ENCODE data around the gene CCDC71.

- TF ChIP-seq, protein P1, sequence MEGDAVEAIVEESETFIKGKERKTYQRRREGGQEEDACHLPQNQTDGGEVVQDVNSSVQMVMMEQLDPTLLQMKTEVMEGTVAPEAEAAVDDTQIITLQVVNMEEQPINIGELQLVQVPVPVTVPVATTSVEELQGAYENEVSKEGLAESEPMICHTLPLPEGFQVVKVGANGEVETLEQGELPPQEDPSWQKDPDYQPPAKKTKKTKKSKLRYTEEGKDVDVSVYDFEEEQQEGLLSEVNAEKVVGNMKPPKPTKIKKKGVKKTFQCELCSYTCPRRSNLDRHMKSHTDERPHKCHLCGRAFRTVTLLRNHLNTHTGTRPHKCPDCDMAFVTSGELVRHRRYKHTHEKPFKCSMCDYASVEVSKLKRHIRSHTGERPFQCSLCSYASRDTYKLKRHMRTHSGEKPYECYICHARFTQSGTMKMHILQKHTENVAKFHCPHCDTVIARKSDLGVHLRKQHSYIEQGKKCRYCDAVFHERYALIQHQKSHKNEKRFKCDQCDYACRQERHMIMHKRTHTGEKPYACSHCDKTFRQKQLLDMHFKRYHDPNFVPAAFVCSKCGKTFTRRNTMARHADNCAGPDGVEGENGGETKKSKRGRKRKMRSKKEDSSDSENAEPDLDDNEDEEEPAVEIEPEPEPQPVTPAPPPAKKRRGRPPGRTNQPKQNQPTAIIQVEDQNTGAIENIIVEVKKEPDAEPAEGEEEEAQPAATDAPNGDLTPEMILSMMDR (IDR thresholded peaks at IDR 0.05) = no peak
- TF ChIP-seq POLR2A (IDR thresholded peaks at IDR 0.05) = no peak
Measured at GRCh38 chr3:49177073-49177472, 10.9 kb upstream of the CCDC71 start.

Data from uterus (tissue), 2 donors.